Kidney (tissue), 14 donors: Measurements from ENCODE around the gene CYYR1. TPM values are rescaled to one million over a fixed set of nuclear protein-coding genes. Genes with fewer than 3 reads are reported as not detected.

Source experiments
- DNase-seq, 5 donors: peaks; one replicate each; pipeline ENCODE4 v3.0.0-alpha.2; 2013 to 2020
- FAIRE-seq: peaks from 2 replicates; lab custom pipeline; 2012; peaks lifted over from hg19 to GRCh38; lab: Jason Lieb, UNC
- H3K27ac ChIP-seq, 2 donors: one replicate each; pipeline ENCODE4 v1.7.0; 2013; ENCODE audit warnings: low read depth in 2 of 2, low read length in 2 of 2, inconsistent platforms in 1 of 2
- H3K27me3 ChIP-seq: one replicate; pipeline ENCODE4 v1.7.1; 2013; ENCODE audit warnings: low read length, inconsistent platforms; ENCODE audit not compliant: control insufficient read depth, insufficient read depth
- H3K36me3 ChIP-seq, 3 donors: one replicate each; pipeline versions ENCODE4 v1.7.0 to v1.7.1; 2013; ENCODE audit warnings: low read length in 3 of 3, control low read depth in 1 of 3, inconsistent platforms in 1 of 3; ENCODE audit not compliant: insufficient read depth in 3 of 3, control insufficient read depth in 2 of 3
- H3K4me1 ChIP-seq, 3 donors: one replicate each; pipeline versions ENCODE4 v1.7.0 to v1.7.1; 2013; ENCODE audit warnings: low read length in 3 of 3, inconsistent platforms in 1 of 3, low read depth in 1 of 3; ENCODE audit not compliant: control insufficient read depth in 2 of 3, insufficient read depth in 2 of 3
- H3K4me3 ChIP-seq, 3 donors: one replicate each; pipeline versions ENCODE4 v1.7.0 to v1.8.1; 2013; ENCODE audit warnings: low read length in 3 of 3, control low read depth in 1 of 3, inconsistent platforms in 1 of 3
- H3K9ac ChIP-seq, 3 donors: one replicate each; pipeline versions ENCODE4 v1.7.0 to v1.7.1; 2013; ENCODE audit warnings: low read length in 3 of 3, control low read depth in 1 of 3, inconsistent platforms in 1 of 3
- H3K9me3 ChIP-seq, 3 donors: one replicate each; pipeline versions ENCODE4 v1.7.0 to v1.7.1; 2013; ENCODE audit warnings: low read length in 3 of 3, control low read depth in 1 of 3, inconsistent platforms in 1 of 3; ENCODE audit not compliant: control insufficient read depth in 2 of 3, insufficient read depth in 1 of 3
- intact Hi-C: fragments of 100-400 bp; cut with DNase I; formaldehyde crosslinking; loops from one replicate; pipeline ENCODE4 v1.11.1; 2022
- polyA plus RNA-seq: library from polyadenylated mRNA; stranded (reverse); fragments of 350-450 nt; fragmentation: Illumina TruSeq; extraction: RNeasy Lipid Tissue Mini Kit (QIAGEN cat#74804); gene quantifications from one replicate; pipeline ENCODE4 v1.2.3, GENCODE V29; 2014; ENCODE audit warnings: low read depth, low replicate concordance; ENCODE audit not compliant: insufficient read depth
- total RNA-seq: library from RNA; stranded (reverse); fragmentation: NEBNext Ultra II Directional; extraction: Animal tissue kit (Norgen Biotek cat#: 25700); gene quantifications from one replicate; pipeline ENCODE4 v1.2.1, GENCODE V29; 2021
- TF ChIP-seq, protein P1 (sequence below): IDR thresholded peaks from 3 replicates; pipeline ENCODE4 v1.5.1; 2012; ENCODE audit warnings: mild to moderate bottlenecking, moderate library complexity, borderline replicate concordance; ENCODE audit not compliant: insufficient read depth; ENCODE audit errors: extremely low read depth
- donor health status: control.
- donor health status: control.
- donor health status: control.
- donor health status: control.
- donor health status: control.
- donor health status: DM: yes; HTN: yes; CAD: no.
- donor health status: Normal renal cell carcinoma (clear cell type).

The CYYR1 gene
- total and polyA plus RNA-seq, 2 donors from 2014 or later: 17.0 to 23.4 TPM

DNA sequence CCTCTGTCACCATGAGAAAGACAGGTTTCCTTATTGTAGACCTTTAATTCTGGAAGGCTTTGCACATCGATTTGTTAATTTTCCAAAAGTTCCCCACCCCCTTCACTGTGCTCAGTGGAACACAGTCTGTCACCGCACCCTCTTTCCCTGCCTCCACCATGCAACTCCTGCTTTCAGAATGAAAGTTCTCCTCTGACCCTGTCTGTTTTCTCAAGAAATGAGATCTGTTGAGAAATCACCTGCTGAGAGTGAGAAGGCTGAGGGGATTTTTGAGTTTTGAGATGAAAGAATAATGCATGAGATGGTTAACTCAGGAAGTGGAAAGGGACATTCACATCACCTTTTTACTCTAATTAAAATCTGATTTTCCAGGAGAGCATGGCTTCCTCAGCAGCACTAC, 99.6 kb downstream of the CYYR1 start:
- intact Hi-C loops: no loop called here
- Histone ChIP-seq H3K27me3 (no peaks in the 10 kb centered on the region), H3K36me3 (no peaks in the 10 kb centered on the region), H3K9me3 (no peaks in the 10 kb centered on the region), H3K4me3 (no peak overlapping the region), H3K9ac (no peak overlapping the region), H3K27ac (no peak overlapping the region), H3K4me1 (no peaks in the 10 kb centered on the region)
- DNase-seq (no peak), FAIRE-seq (no peak)
- TF ChIP-seq, protein P1, sequence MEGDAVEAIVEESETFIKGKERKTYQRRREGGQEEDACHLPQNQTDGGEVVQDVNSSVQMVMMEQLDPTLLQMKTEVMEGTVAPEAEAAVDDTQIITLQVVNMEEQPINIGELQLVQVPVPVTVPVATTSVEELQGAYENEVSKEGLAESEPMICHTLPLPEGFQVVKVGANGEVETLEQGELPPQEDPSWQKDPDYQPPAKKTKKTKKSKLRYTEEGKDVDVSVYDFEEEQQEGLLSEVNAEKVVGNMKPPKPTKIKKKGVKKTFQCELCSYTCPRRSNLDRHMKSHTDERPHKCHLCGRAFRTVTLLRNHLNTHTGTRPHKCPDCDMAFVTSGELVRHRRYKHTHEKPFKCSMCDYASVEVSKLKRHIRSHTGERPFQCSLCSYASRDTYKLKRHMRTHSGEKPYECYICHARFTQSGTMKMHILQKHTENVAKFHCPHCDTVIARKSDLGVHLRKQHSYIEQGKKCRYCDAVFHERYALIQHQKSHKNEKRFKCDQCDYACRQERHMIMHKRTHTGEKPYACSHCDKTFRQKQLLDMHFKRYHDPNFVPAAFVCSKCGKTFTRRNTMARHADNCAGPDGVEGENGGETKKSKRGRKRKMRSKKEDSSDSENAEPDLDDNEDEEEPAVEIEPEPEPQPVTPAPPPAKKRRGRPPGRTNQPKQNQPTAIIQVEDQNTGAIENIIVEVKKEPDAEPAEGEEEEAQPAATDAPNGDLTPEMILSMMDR: no peak

DNA sequence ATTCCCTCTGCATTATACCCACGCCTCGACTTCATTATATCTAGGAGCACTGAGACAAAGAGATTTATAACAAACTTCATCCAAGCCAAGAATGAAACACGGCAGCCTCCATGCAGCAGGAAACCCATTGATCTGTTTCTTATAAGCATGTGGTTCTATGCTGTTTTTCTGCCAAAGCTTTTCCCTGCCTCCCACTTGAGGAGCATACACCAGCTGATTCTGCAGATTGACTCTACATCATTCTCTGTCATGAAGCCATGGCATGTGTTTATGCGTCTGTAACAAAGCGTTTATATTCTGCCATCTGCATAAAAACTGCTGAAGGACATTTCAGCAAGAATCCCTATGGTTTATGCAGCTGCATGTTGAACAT, 102.0 kb downstream of the CYYR1 start:
- Histone ChIP-seq H3K4me1 (no peaks in the 10 kb centered on the region), H3K27me3 (no peaks in the 10 kb centered on the region), H3K9ac (no peak overlapping the region), H3K4me3 (no peak overlapping the region), H3K27ac (no peak overlapping the region), H3K36me3 (no peaks in the 10 kb centered on the region), H3K9me3 (no peaks in the 10 kb centered on the region)
- intact Hi-C loops: no loop called here
- TF ChIP-seq, protein P1: no peak
- no peak for FAIRE-seq
- no peak for DNase-seq

DNA sequence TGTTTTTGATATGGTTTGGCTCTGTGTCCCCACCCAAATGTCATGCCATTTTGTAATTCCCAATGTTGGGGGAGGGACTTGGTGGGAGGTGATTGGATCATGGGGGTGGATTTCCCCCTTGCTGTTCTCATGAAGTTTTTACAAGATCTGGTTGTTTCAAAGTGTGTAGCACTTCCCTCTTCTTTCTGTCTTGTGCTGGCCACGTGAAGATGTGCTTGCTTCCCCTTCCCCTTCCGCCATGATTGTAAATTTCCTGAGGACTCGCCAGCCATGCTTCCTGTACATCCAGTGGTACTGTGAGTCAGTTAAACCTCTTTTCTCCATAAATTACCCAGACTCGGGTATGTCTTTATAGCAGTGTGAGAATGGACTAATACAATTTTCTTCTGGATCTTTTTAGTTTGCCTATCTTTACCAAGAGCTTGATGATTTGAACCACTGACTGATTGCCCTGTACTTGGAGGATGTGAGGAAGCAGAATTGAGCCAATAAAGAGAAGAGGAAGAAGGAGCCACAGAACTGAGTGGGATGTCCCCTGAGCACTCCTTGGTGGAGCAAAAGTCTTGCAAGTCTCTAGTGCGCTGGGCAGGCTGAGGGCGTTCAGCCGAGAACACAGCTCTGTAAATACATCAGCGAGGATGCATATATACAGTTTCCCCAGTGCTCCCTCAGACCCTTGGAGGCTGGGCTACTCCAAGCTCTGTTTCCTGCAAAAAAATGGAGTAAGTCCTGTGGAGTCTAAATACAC, 102.6 kb downstream of the CYYR1 start:
- TF ChIP-seq, protein P1: no peak
- Histone ChIP-seq H3K4me1 (no peaks in the 10 kb centered on the region), H3K9ac (no peak overlapping the region), H3K27me3 (no peaks in the 10 kb centered on the region), H3K36me3 (no peaks in the 10 kb centered on the region), H3K4me3 (no peak overlapping the region), H3K27ac (no peak overlapping the region), H3K9me3 (no peaks in the 10 kb centered on the region)
- intact Hi-C loops: no loop called here
- no peak for DNase-seq
- no peak for FAIRE-seq
